BLaER1 treated with 17β-estradiol and CSF1 and Interleukin-3, amounts not matched to agents 10 nM and 100 nM (cell line): ENCODE results near the gene ANTXR2.

ENCODE experiments used
- H3K27ac ChIP-seq, 11 experiments: shearing (Covaris generic); formaldehyde crosslinking; 2 replicates each; pipeline ENCODE4 v1.8.1; 2022
- H3K27me3 ChIP-seq, 11 experiments: shearing (Covaris generic); formaldehyde crosslinking; 2 replicates each; pipeline ENCODE4 v1.8.1; 2022
- H3K36me3 ChIP-seq, 11 experiments: shearing (Covaris generic); formaldehyde crosslinking; 2 replicates each; pipeline ENCODE4 v1.8.1; 2022
- H3K4me1 ChIP-seq, 10 experiments: shearing (Covaris generic); formaldehyde crosslinking; 2 replicates each; pipeline ENCODE4 v1.8.1; 2022
- H3K4me2 ChIP-seq, 11 experiments: shearing (Covaris generic); formaldehyde crosslinking; 2 replicates each; pipeline ENCODE4 v1.8.1; 2022
- H3K4me3 ChIP-seq, 10 experiments: shearing (Covaris generic); formaldehyde crosslinking; 2 replicates each; pipeline ENCODE4 v1.8.1; 2022
- H3K9ac ChIP-seq, 11 experiments: shearing (Covaris generic); formaldehyde crosslinking; 2 replicates each; pipeline ENCODE4 v1.8.1; 2022
- H3K9me3 ChIP-seq, 11 experiments: shearing (Covaris generic); formaldehyde crosslinking; replicated peaks in 1 of 11; 2 replicates each; pipeline ENCODE4 v1.8.1; 2022
- H4K20me1 ChIP-seq, 11 experiments: shearing (Covaris generic); formaldehyde crosslinking; 2 replicates each; pipeline ENCODE4 v1.8.1; 2022
- Cebpa-rat ChIP-seq, 11 experiments: shearing (Covaris generic); IDR thresholded peaks; 2 replicates each; pipeline ENCODE4 v1.8.1; 2022

ANTXR2 gene

GRCh38 chr4:80094191-80094590 is 21.2 kb upstream of the ANTXR2 start:
- Histone ChIP-seq H4K20me1 (no peaks in the 10 kb centered on the region), H3K4me1 (no peaks in the 10 kb centered on the region), H3K4me3 (no peak overlapping the region), H3K27ac (no peak overlapping the region), H3K9me3 (peaks cover 0 to 10% (median 0%) of the 10 kb centered on the region in 11 experiments; a peak in 2 of 22 replicates), H3K4me2 (no peak overlapping the region), H3K27me3 (no peaks in the 10 kb centered on the region), H3K9ac (no peak overlapping the region), H3K36me3 (no peaks in the 10 kb centered on the region)
- TF ChIP-seq Cebpa-rat (IDR thresholded peaks at IDR 0.05) = no peak

GRCh38 chr4:80093563-80093962 is 20.5 kb upstream of the ANTXR2 start:
- peaks cover 0 to 4% (median 0%) of the 10 kb centered on the region in 11 experiments; a peak in 2 of 22 replicates for H3K9me3 ChIP-seq
- no peak overlapping the region for H3K9ac ChIP-seq
- H3K27ac ChIP-seq = no peak overlapping the region
- H3K4me3 ChIP-seq = no peak overlapping the region
- no peaks in the 10 kb centered on the region for H3K4me1 ChIP-seq
- H3K27me3 ChIP-seq = no peaks in the 10 kb centered on the region
- H4K20me1 ChIP-seq = no peaks in the 10 kb centered on the region
- H3K36me3 ChIP-seq = no peaks in the 10 kb centered on the region
- no peak overlapping the region for H3K4me2 ChIP-seq
- TF ChIP-seq Cebpa-rat (IDR thresholded peaks at IDR 0.05) = no peak

- no peak overlapping the region for H3K4me3 ChIP-seq
- no peak for TF ChIP-seq Cebpa-rat (IDR thresholded peaks at IDR 0.05)
These were observed 19.8 kb upstream of the ANTXR2 start for GRCh38 chr4:80092847-80093246.

GRCh38 chr4:80092088-80092487 is 19.1 kb upstream of the ANTXR2 start:
- no peaks in the 10 kb centered on the region for H4K20me1 ChIP-seq
- no peak for TF ChIP-seq Cebpa-rat (IDR thresholded peaks at IDR 0.05)
- no peaks in the 10 kb centered on the region for H3K4me1 ChIP-seq

More at GRCh38 chr4:80092847-80093246, 19.8 kb upstream of the ANTXR2 start:
- no peak overlapping the region for H3K27ac ChIP-seq
- no peak overlapping the region for H3K4me2 ChIP-seq
- H3K36me3 ChIP-seq = no peaks in the 10 kb centered on the region
- peaks cover 0 to 4% (median 0%) of the 10 kb centered on the region in 11 experiments; a peak in 1 of 22 replicates for H3K9me3 ChIP-seq
- H3K9ac ChIP-seq = no peak overlapping the region
- no peaks in the 10 kb centered on the region for H4K20me1 ChIP-seq
- no peaks in the 10 kb centered on the region for H3K27me3 ChIP-seq
- no peaks in the 10 kb centered on the region for H3K4me1 ChIP-seq

GRCh38 chr4:80091688-80092087 is 18.7 kb upstream of the ANTXR2 start:
- Histone ChIP-seq H4K20me1 (no peaks in the 10 kb centered on the region), H3K27ac (no peak overlapping the region), H3K27me3 (no peaks in the 10 kb centered on the region), H3K36me3 (no peaks in the 10 kb centered on the region), H3K4me3 (no peak overlapping the region), H3K4me1 (no peaks in the 10 kb centered on the region), H3K9ac (no peak overlapping the region), H3K9me3 (peaks cover 0 to 4% (median 0%) of the 10 kb centered on the region in 11 experiments; a peak in 1 of 22 replicates), H3K4me2 (no peak overlapping the region)
- TF ChIP-seq Cebpa-rat (IDR thresholded peaks at IDR 0.05) = no peak

More at GRCh38 chr4:80092088-80092487, 19.1 kb upstream of the ANTXR2 start:
- no peak overlapping the region for H3K9ac ChIP-seq
- no peak overlapping the region for H3K4me2 ChIP-seq
- no peak overlapping the region for H3K27ac ChIP-seq
- H3K4me3 ChIP-seq = no peak overlapping the region
- no peaks in the 10 kb centered on the region for H3K27me3 ChIP-seq
- peaks cover 0 to 4% (median 0%) of the 10 kb centered on the region in 11 experiments; a peak in 1 of 22 replicates for H3K9me3 ChIP-seq
- H3K36me3 ChIP-seq = no peaks in the 10 kb centered on the region

GRCh38 chr4:80091184-80091583 is 18.2 kb upstream of the ANTXR2 start:
- no peak for TF ChIP-seq Cebpa-rat (IDR thresholded peaks at IDR 0.05)
- Histone ChIP-seq H3K4me1 (no peaks in the 10 kb centered on the region), H3K9ac (no peak overlapping the region), H3K9me3 (peaks cover 0 to 4% (median 0%) of the 10 kb centered on the region in 11 experiments; a peak in 1 of 22 replicates), H3K27ac (no peak overlapping the region), H3K4me2 (no peak overlapping the region), H3K36me3 (no peaks in the 10 kb centered on the region), H3K4me3 (no peak overlapping the region), H3K27me3 (no peaks in the 10 kb centered on the region), H4K20me1 (no peaks in the 10 kb centered on the region)

- no peak for TF ChIP-seq Cebpa-rat (IDR thresholded peaks at IDR 0.05)
- Histone ChIP-seq H3K9me3 (peaks cover 0 to 4% (median 0%) of the 10 kb centered on the region in 11 experiments; a peak in 1 of 22 replicates), H3K4me1 (no peaks in the 10 kb centered on the region), H3K36me3 (no peaks in the 10 kb centered on the region), H3K27ac (no peak overlapping the region), H3K27me3 (no peaks in the 10 kb centered on the region), H4K20me1 (no peaks in the 10 kb centered on the region), H3K4me2 (no peak overlapping the region), H3K4me3 (no peak overlapping the region), H3K9ac (no peak overlapping the region)
These were observed 17.1 kb upstream of the ANTXR2 start for GRCh38 chr4:80090090-80090489.

GRCh38 chr4:80088471-80088870 is 15.4 kb upstream of the ANTXR2 start:
- Histone ChIP-seq H3K9ac (no peak overlapping the region), H3K27me3 (no peaks in the 10 kb centered on the region), H3K4me2 (no peak overlapping the region), H3K4me3 (no peak overlapping the region), H4K20me1 (no peaks in the 10 kb centered on the region), H3K9me3 (no peaks in the 10 kb centered on the region), H3K36me3 (no peaks in the 10 kb centered on the region), H3K27ac (no peak overlapping the region), H3K4me1 (no peaks in the 10 kb centered on the region)
- no peak for TF ChIP-seq Cebpa-rat (IDR thresholded peaks at IDR 0.05)

- H3K4me1 ChIP-seq = no peaks in the 10 kb centered on the region
- H3K27me3 ChIP-seq = peaks cover 0 to 8% (median 0%) of the 10 kb centered on the region in 11 experiments; a peak in 1 of 22 replicates
- no peak overlapping the region for H3K4me3 ChIP-seq
- peaks cover 0 to 12% (median 3%) of the 10 kb centered on the region in 11 experiments; a peak in 5 of 22 replicates for H3K9me3 ChIP-seq
- no peaks in the 10 kb centered on the region for H3K36me3 ChIP-seq
- H3K9ac ChIP-seq = no peak overlapping the region
- TF ChIP-seq Cebpa-rat (IDR thresholded peaks at IDR 0.05) = no peak
- H4K20me1 ChIP-seq = no peaks in the 10 kb centered on the region
- H3K4me2 ChIP-seq = no peak overlapping the region
- no peak overlapping the region for H3K27ac ChIP-seq
These were observed 13.3 kb upstream of the ANTXR2 start for GRCh38 chr4:80086296-80086695.

- no peak overlapping the region for H3K9ac ChIP-seq
- H3K36me3 ChIP-seq = no peaks in the 10 kb centered on the region
- H3K27ac ChIP-seq = no peak overlapping the region
- H3K4me1 ChIP-seq = peaks cover 0 to 10% (median 3%) of the 10 kb centered on the region in 10 experiments; a peak in 14 of 20 replicates
- peaks cover 0 to 17% (median 4%) of the 10 kb centered on the region in 11 experiments; a peak in 5 of 22 replicates for H3K9me3 ChIP-seq
- TF ChIP-seq Cebpa-rat (IDR thresholded peaks at IDR 0.05) = no peak
- peaks cover 0 to 14% (median 0%) of the 10 kb centered on the region in 11 experiments; a peak in 1 of 22 replicates for H3K27me3 ChIP-seq
- no peak overlapping the region for H3K4me2 ChIP-seq
- H4K20me1 ChIP-seq = no peaks in the 10 kb centered on the region
- H3K4me3 ChIP-seq = no peak overlapping the region
These were observed 12.1 kb upstream of the ANTXR2 start for GRCh38 chr4:80085081-80085480.
